Hematopoietic multipotent progenitor cell treated with erythropoietin and hydrocortisone succinate and interleukin-3 and kit ligand, for 4 days (in vitro differentiated cells): ENCODE results near the gene GCFC2.
"Not testable (repeated sequence)": the region's sequence is repeated elsewhere in the genome, so short reads cannot be mapped to it uniquely, and the experiment has no call there.

Source experiments
- DNase-seq: peaks from one replicate; pipeline ENCODE4 v3.0.0-alpha.2; 2015

GCFC2 gene

GRCh38 chr2:75676464-75676863, 34.3 kb downstream of the GCFC2 start:
- peak; percentile 15 for DNase-seq

GRCh38 chr2:75675908-75676307, 34.8 kb downstream of the GCFC2 start:
- DNase-seq: no peak

- DNase-seq: not testable (repeated sequence)
These were observed 35.3 kb downstream of the GCFC2 start for GRCh38 chr2:75675423-75675822.

GRCh38 chr2:75667884-75668283, 42.8 kb downstream of the GCFC2 start:
- DNase-seq: no peak

GRCh38 chr2:75666911-75667310, 43.8 kb downstream of the GCFC2 start:
- no peak for DNase-seq

- no peak for DNase-seq
These were observed 52.9 kb downstream of the GCFC2 start for GRCh38 chr2:75657798-75658197.

- no peak for DNase-seq
These were observed 54.2 kb downstream of the GCFC2 start for GRCh38 chr2:75656563-75656962.

- peak; percentile 36 for DNase-seq
These were observed 54.9 kb downstream of the GCFC2 start for GRCh38 chr2:75655861-75656260.

GRCh38 chr2:75654012-75654411, 56.7 kb downstream of the GCFC2 start:
- DNase-seq: no peak

GRCh38 chr2:75647771-75648170, 62.9 kb downstream of the GCFC2 start:
- peak; percentile 60 for DNase-seq

GRCh38 chr2:75646583-75647425, 63.9 kb downstream of the GCFC2 start, which contains the start of gene MRPL19:
Gene MRPL19, plus strand, starts transcription at chr2:75646783. Its CDS starts 25 bp downstream, at chr2:75646808.
- peak; percentile 96 for DNase-seq

- DNase-seq: no peak
These were observed 64.6 kb downstream of the GCFC2 start for GRCh38 chr2:75646090-75646582.

- no peak for DNase-seq
These were observed 65.1 kb downstream of the GCFC2 start for GRCh38 chr2:75645643-75646042.

GRCh38 chr2:75643980-75644379, 66.7 kb downstream of the GCFC2 start:
- no peak for DNase-seq

- no peak for DNase-seq
These were observed 69.1 kb downstream of the GCFC2 start for GRCh38 chr2:75641587-75641986.

GRCh38 chr2:75640621-75641121, 70.0 kb downstream of the GCFC2 start:
- DNase-seq: peak; percentile 79

GRCh38 chr2:75637568-75637967, 73.1 kb downstream of the GCFC2 start:
- no peak for DNase-seq

GRCh38 chr2:75634945-75635344, 75.8 kb downstream of the GCFC2 start:
- DNase-seq: no peak

- no peak for DNase-seq
These were observed 77.1 kb downstream of the GCFC2 start for GRCh38 chr2:75633620-75634019.

- no peak for DNase-seq
These were observed 77.9 kb downstream of the GCFC2 start for GRCh38 chr2:75632813-75633212.

GRCh38 chr2:75632091-75632701, 78.5 kb downstream of the GCFC2 start:
- DNase-seq: no peak

GRCh38 chr2:75627902-75628504, 82.7 kb downstream of the GCFC2 start:
- DNase-seq: peak; percentile 83

GRCh38 chr2:75622929-75623328, 87.8 kb downstream of the GCFC2 start:
- no peak for DNase-seq

- DNase-seq: no peak
These were observed 88.2 kb downstream of the GCFC2 start for GRCh38 chr2:75622500-75622899.
